ENCODE measurements around the gene RAB38.

GRCh38 chr11:88070437-88070836 lies 104.8 kb downstream of the RAB38 start:
- no peak for TF ChIP-seq CTCF (IDR thresholded peaks at IDR 0.05)
- TF ChIP-seq POLR2A (IDR thresholded peaks at IDR 0.05): no peak
